GM23338 (cell line): Measurements from ENCODE around the gene CACNA2D2.

Experiments
- CREB1 ChIP-seq: fragments of 250-450 bp; sonication (Bioruptor Pico); IDR thresholded peaks from 2 replicates; pipeline ENCODE4 v1.5.0; 2020; ENCODE audit warnings: low read depth, mild to moderate bottlenecking, moderate library complexity
- CTCF ChIP-seq, 2 experiments: fragments of 200-600 bp in 1 of 2; sonication (generic) in 1 of 2; conservative IDR thresholded peaks; 2 replicates each; pipeline versions ENCODE4 v1.5.1 to v1.6.1; 2016 to 2017; ENCODE audit warnings: antibody characterized with exemption in 2 of 2, low read depth in 2 of 2, mild to moderate bottlenecking in 2 of 2, moderate library complexity in 1 of 2
- ETS1 ChIP-seq: IDR thresholded peaks from 2 replicates; pipeline ENCODE4 v1.6.1; 2016; ENCODE audit warnings: antibody characterized with exemption
- EZH2 ChIP-seq: fragments of 200-600 bp; sonication (generic); IDR thresholded peaks from one replicate; pipeline ENCODE4 v1.8.0; 2017; ENCODE audit warnings: antibody characterized with exemption, mild to moderate bottlenecking, low read depth; ENCODE audit not compliant: unreplicated experiment
- EZH2phosphoT487 ChIP-seq: fragments of 200-600 bp; sonication (generic); IDR thresholded peaks from one replicate; pipeline ENCODE4 v1.8.1; 2018; ENCODE audit warnings: antibody characterized with exemption; ENCODE audit not compliant: unreplicated experiment
- JUNB ChIP-seq: IDR thresholded peaks from one replicate; pipeline ENCODE4 v1.6.1; 2016; ENCODE audit warnings: antibody characterized with exemption; ENCODE audit not compliant: unreplicated experiment
- NANOG ChIP-seq: IDR thresholded peaks from 2 replicates; pipeline ENCODE4 v1.6.1; 2016; ENCODE audit warnings: antibody characterized with exemption, borderline replicate concordance
- POLR2AphosphoS5 ChIP-seq: IDR thresholded peaks from 2 replicates; pipeline ENCODE4 v1.6.1; 2016; ENCODE audit warnings: antibody characterized with exemption, low read depth
- STAT1 ChIP-seq: IDR thresholded peaks from one replicate; pipeline ENCODE4 v1.6.1; 2016; ENCODE audit warnings: antibody characterized with exemption; ENCODE audit not compliant: unreplicated experiment
- ZNF114 ChIP-seq: fragments of 250-450 bp; sonication (Bioruptor Pico); IDR thresholded peaks from 2 replicates; pipeline ENCODE4 v1.5.0; 2020; ENCODE audit warnings: mild to moderate bottlenecking, moderate library complexity
- TF ChIP-seq, protein P1 (sequence below): IDR thresholded peaks from one replicate; pipeline ENCODE4 v1.6.1; 2018; ENCODE audit warnings: antibody characterized with exemption; ENCODE audit not compliant: unreplicated experiment

GRCh38 chr3:50378757-50379156 is 124.7 kb downstream of the CACNA2D2 start:
- TF ChIP-seq CTCF (conservative IDR thresholded peaks at IDR 0.05; ENCODE audit: low read depth in 2 of 2) (peak in 1 of 2 experiments; percentile 18; a peak in 1 of 4 replicates), STAT1 (no peak), EZH2 (no peak), EZH2phosphoT487 (no peak), POLR2AphosphoS5 (no peak), CREB1 (CRISPR knock-in tag) (no peak), ZNF114 (CRISPR knock-in tag) (no peak), ETS1 (no peak), JUNB (no peak), NANOG (no peak)
- TF ChIP-seq, protein P1, sequence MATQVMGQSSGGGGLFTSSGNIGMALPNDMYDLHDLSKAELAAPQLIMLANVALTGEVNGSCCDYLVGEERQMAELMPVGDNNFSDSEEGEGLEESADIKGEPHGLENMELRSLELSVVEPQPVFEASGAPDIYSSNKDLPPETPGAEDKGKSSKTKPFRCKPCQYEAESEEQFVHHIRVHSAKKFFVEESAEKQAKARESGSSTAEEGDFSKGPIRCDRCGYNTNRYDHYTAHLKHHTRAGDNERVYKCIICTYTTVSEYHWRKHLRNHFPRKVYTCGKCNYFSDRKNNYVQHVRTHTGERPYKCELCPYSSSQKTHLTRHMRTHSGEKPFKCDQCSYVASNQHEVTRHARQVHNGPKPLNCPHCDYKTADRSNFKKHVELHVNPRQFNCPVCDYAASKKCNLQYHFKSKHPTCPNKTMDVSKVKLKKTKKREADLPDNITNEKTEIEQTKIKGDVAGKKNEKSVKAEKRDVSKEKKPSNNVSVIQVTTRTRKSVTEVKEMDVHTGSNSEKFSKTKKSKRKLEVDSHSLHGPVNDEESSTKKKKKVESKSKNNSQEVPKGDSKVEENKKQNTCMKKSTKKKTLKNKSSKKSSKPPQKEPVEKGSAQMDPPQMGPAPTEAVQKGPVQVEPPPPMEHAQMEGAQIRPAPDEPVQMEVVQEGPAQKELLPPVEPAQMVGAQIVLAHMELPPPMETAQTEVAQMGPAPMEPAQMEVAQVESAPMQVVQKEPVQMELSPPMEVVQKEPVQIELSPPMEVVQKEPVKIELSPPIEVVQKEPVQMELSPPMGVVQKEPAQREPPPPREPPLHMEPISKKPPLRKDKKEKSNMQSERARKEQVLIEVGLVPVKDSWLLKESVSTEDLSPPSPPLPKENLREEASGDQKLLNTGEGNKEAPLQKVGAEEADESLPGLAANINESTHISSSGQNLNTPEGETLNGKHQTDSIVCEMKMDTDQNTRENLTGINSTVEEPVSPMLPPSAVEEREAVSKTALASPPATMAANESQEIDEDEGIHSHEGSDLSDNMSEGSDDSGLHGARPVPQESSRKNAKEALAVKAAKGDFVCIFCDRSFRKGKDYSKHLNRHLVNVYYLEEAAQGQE = no peak
